H1 (cell line): ENCODE data around the gene PLP2.

ENCODE experiments used
- BACH1 ChIP-seq: IDR thresholded peaks from 2 replicates; pipeline ENCODE4 v1.6.1; 2012; ENCODE audit warnings: low read length, improper control_type of control experiment
- JUND ChIP-seq: IDR thresholded peaks from 2 replicates; pipeline ENCODE4 v1.6.1; 2011; ENCODE audit warnings: mild to moderate bottlenecking, improper control_type of control experiment, low read length
- POLR2A ChIP-seq, 2 experiments: IDR thresholded peaks; 1 replicate in 1 of 2; 2 replicates in 1 of 2; pipeline ENCODE4 v1.6.1; 2011; ENCODE audit warnings: low read depth in 2 of 2, low read length in 2 of 2, mild to moderate bottlenecking in 2 of 2; ENCODE audit errors: control extremely low read depth in 1 of 2
- RAD21 ChIP-seq, 2 experiments: IDR thresholded peaks in 1 of 2; conservative IDR thresholded peaks in 1 of 2; 2 replicates each; pipeline ENCODE4 v1.6.1; 2011; ENCODE audit warnings: low read depth in 2 of 2, low read length in 2 of 2, improper control_type of control experiment in 1 of 2, inconsistent platforms in 1 of 2, mild to moderate bottlenecking in 1 of 2, moderate library complexity in 1 of 2
- RFX5 ChIP-seq: IDR thresholded peaks from 2 replicates; pipeline ENCODE4 v1.6.1; 2011; ENCODE audit warnings: low read depth, low read length, improper control_type of control experiment, borderline replicate concordance

DNA sequence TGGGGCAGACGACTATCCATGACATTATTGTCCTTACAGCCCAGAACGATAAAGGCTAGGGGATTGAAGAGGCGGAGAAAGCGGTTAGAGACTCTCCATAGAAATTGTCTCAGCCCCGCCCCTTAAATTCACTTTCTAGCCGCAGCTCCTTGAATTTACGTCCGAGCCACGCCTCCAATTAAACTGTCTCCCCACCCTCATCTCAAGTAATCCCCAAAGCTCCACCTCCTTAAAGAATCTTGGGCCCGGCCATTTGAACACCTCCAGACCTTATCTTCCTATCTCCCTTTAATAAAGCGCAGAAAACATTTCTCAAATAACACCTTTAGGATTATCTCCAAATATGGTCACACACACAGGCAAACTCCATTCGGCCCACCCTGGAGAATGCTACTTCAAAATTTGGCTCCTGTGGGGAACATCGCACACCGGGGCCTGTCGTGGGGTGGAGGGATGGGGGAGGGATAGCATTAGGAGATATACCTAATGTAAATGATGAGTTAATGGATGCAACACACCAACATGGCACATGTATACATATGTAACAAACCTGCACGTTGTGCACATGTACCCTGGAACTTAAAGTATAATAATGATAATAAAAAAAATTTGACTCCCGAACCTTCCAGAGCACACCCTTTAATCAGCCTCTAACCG lies 16.3 kb upstream of the PLP2 start:
- TF ChIP-seq BACH1: no peak
- TF ChIP-seq JUND: no peak
- no peak for TF ChIP-seq POLR2A (IDR thresholded peaks at IDR 0.05; ENCODE audit: control extremely low read depth in 1 of 2, low read depth in 2 of 2, low read length in 2 of 2)
- TF ChIP-seq RAD21 (IDR thresholded peaks at IDR 0.05 in 1 of 2, conservative IDR thresholded peaks at IDR 0.05 in 1 of 2; ENCODE audit: low read depth in 2 of 2, low read length in 2 of 2): no peak
- no peak for TF ChIP-seq RFX5
